NCI-H446 treated with DMSO at 0.1 percent for 48 hours (cell line): ENCODE measurements around the gene PLCXD1.
"Not testable (repeated sequence)": the region's sequence is repeated elsewhere in the genome, so short reads cannot be mapped to it uniquely, and the experiment has no call there.

Experiments
- DNase-seq: peaks from one replicate; lab custom pipeline; 2025; lab: John Stamatoyannopoulos, UW

Gene PLCXD1, protein sequence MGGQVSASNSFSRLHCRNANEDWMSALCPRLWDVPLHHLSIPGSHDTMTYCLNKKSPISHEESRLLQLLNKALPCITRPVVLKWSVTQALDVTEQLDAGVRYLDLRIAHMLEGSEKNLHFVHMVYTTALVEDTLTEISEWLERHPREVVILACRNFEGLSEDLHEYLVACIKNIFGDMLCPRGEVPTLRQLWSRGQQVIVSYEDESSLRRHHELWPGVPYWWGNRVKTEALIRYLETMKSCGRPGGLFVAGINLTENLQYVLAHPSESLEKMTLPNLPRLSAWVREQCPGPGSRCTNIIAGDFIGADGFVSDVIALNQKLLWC

DNA sequence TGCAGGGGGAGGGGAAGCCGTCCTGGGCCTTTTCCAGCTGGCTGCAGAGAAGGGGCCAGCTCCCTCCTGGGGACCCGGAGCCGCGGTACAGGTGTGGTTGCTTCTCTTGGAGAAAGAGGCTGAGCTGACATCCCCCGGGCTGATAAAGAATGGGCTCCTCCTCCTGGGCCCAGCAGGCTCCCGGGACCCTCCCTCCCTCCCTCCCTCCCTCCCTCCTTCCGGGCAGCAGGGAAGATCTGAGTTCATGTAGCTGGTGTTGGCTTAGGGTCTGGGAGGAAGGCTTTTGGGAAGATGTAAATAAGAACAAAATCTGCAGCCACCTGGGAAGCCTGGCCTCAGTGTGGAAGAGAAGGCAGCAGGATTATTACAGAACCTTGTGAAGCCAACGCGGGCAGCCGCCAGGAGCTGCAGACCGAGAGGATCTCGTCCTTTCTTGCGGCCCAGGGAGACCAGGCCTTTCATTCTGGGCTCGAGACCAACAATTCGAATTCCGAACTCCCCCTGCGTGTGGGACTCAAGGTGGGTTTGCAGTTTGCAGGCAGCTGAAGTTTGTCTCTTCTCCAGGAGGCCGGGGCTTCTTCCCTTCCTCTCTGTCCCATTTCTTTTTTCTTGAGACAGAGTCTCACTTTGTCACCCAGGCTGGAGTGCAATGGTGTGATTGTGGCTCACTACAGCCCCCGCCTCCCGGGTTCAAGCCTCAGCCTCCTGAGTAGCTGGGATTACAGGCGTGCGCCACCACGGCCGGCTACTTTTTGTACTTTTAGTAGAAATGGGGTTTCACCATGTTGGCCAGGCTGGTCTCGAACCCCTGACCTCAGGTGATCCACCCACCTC, at the start of gene PLCXD1:
PLCXD1 (plus strand) TSS at position 216 of the 834 bp plus-strand sequence. CDS start 2,807 bp downstream, outside the sequence.
- DNase-seq, result no peak

DNA sequence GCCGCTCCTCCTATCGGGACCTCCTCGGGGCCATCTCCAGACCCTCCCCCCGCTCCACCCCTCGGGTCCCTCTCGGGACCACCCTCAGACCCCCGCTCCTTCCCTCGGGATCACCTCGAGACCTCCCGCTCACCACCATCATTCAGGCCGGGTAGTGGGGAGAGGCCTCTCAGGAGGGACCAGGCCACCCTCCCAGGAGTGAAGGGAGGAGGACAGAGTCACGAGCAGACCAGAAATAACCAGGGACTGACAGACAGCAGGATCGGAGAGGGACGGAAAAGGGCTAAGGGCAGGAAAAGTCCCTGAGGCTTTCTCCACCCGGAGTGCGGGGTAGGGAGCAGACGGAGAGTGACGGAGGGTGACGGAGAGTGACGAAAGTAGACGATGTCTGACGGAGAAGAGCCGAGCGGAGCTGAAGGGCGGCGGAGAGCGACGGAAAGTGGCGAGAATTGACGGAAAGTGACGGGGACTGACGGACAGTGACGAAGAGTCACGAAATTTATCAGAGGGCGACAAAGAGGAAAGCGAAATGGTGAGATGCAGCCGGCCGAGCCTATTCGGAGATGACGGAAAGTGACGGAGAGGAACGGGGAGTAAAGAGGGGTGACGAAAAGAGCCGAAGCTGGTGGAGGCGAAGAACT, 49.4 kb upstream of the PLCXD1 start:
- DNase-seq, result not testable (repeated sequence)

DNA sequence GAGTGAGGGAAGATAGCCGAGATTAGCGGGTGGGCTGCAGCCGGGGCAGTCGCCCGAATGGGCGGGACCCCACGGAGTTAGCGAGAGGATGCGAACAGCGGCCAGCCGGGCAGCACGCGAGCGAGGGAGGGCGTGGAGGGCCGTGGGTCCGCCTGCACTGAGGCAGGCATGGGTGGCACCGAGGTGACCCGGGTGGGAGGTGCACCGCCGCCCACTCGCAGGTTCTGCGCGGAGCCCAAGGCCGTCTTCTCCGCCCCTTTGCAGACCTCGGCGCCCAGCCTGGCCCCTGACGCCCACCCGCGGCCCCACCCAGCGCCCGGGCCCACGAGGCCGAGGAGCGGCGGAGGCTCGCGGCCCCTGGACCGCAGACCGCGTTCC, 48.9 kb upstream of the PLCXD1 start:
- not testable (repeated sequence) for DNase-seq

DNA sequence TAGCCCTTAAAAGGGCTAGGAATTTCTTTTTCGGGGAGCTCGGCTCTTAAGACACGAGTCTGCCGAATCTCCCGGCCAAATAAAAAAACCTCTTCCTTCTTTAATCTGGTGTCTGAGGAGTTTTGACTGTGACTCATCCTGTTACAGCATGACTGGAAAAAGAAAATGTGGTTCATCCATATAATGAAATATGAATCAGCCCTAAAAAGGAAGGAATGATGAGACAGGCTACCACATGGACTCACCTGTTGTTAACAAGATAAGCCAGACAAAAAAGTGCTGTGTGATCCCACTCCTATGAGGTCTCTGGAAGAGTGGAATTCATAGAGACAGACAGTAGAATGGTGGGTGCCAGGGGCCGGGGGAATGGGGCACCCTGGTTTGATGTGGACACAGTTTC, 45.0 kb upstream of the PLCXD1 start:
- DNase-seq, result not testable (repeated sequence)

DNA sequence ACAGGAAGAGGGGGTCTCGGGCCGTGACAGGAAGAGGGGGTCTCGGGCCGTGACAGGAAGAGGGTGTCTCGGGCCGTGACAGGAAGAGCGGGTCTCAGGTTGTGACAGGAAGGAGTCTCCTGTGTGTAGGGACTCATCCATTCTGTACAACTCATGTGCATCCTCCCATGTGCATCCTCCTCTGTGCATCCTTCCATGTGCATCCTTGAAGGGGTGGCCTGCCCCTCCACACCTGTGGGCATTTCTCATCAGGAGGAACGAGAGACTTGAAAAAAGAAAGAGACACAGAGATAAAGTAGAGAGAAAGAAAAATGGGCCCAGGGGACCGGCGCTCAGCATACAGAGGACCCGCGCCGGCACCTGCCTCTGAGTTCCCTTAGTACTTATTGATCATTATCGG, 30.2 kb upstream of the PLCXD1 start:
- no peak for DNase-seq

DNA sequence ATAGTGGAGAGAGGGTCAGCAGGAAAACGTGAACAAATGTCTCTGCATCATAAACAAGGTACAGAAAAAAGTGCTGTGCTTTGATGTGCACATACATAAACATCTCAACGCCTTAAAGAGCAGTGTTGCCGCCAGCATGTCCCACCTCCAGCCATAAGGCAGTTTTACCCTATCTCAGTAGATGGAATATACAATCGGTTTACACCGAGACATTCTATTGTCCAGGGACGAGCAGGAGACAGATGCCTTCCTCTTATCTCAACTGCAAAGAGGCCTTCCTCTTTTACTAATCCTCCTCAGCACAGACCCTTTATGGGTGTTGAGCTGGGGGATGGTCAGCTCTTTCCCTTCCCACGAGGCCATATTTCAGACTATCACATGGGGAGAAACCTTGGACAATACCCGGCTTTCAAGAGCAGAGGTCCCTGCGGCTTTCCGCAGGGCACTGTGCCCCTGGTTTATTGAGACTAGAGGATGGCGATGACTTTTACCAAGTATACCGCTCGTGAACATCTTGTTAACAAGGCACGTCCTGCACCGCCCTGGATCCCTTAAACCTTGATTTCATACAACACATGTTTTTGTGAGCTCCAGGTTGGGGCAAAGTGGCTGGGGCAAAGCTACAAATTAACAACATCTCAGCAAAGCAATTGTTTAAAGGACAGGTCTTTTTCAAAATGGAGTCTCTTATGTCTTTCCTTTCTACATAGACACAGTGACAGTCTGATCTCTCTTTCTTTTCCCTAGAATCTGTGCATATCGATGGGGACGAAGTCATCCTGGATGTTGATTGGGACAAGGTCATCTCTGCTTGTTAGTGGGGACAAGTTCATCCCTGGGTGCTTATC, 29.6 kb upstream of the PLCXD1 start:
- DNase-seq, result not testable (repeated sequence)

DNA sequence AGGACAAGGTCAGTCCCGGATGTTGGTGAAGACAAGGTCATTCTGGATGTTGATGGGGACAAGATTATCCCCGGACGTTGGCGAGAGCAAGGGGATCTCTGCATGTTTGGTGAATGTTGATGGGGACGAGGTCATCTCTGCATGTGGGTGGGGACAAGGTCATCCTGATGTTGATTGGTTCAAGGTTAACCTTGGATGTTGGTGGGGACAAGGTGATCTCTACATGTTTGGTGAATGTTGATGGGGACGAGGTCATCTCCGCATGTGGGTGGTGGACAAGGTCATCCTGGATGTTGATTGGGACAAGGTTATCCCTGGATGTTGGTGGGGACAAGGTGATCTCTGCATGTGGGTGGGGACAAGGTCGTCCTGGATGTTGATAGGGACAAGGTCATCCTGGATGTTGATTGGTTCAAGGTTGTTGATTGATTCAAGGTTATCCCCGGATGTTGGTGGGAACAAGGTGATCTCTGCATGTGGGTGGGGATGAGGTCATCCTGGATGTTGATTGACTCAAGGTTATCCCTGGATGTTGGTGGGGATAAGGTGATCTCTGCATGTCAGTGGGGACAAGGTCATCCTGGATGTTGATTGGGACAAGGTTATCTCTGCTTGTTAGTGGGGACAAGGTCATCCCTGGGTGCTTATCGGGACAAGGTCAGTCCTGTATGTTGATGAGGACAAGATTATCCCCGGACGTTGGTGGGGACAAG, 28.8 kb upstream of the PLCXD1 start:
- DNase-seq, result no peak

DNA sequence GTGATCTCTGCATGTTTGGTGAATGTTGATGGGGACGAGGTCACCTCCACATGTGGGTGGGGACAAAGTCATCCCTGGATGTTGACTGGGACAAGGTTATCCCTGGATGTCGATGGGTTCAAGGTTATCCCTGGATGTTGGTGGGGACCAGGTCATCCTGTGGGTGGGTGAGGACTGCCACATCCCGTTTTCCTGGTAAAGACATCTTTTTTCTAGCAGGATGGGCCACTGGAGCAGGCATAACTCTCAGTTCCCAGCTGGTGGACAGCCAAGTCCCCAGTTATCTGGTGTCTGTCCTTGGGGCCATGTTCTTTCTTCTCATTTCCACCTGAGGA, 28.3 kb upstream of the PLCXD1 start:
- DNase-seq, result no peak

DNA sequence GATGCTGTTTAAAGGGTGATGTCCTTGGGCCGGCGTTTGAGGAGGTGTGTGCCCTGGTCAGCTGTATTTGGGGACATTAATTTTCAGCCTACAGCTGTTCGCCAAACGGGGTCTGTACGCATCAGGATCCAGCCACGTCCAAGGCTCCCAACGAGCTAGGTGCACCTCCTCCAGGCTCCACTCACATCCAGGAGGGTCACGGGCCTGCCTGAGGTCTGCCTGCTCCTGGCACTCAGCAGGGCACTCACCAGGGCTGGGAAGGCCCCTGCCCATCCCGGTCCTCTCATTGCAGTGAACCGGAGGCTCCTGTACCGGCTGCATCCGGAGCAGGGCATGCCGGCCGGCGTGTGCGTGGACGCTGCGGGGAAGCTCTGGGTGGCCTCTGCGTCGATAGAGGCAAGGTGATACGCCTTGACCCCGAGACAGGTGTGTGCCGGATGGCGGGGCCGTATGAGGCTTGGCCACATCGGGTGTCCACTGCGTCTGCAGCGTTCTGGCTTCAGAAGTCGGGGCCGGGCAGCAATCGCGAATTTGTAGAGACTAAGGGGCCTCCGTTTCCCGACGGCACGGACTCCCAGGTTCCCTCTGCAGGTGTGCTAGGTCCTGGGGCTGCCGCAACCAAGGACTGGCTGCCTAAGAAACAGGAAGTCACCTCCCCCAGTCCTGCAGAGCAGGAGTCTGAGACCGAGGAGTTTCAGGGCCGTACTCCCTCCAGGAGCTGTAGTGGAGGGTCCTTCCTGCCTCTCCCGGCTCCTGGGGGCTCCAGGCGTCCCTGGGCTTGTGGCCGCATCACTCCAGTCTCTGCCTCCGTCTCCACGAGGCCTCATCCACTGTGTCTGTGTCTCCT, 27.5 kb upstream of the PLCXD1 start:
- DNase-seq, result no peak

DNA sequence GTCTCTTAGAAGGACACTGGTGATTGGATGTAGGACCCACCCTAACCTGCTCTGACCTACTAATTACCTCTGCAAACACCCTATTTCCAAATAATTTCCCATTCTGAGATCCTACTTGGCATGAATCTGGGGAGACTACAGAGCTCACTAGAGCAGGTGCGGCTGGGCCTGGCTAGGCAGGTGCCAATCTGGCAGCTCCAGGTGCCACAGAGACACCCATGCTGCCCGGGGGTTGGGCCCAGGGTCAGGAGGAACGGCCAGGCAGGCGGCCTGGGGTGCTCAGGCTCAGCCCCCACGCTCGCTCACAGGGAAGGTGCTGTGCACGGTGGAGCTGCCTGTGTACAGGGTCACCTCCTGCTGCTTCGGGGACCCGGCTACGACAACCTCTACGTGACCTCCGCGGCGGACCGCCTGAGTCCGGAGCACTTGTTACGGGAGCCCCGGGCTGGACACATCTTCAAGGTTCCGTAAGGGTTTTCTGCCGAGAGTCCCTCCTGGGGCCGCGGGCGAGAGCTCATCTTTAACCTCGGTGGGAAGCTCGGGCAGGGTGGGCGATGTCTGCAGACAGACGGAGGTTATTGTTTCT, 26.5 kb upstream of the PLCXD1 start:
- no peak for DNase-seq

DNA sequence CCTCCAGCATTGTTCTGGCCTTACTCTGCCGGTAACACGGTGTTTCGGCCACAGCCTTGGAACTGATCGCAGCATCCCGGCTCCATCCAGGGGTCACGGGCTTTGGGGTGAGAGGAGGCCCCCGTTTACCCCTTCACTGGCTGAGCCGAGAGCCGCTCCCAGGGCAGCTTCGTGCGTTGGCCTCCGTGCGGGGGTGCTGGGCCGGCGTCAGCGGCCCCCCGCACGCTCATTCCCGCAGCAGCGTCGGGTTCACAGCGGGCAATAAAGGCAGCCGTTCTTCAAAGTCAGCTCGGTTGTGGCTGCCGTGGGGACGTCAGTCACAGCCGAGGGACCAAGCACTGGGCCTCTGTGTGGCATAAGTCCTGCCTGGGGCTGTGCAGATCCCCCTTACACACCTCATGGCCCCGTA, 25.3 kb upstream of the PLCXD1 start:
- no peak for DNase-seq

DNA sequence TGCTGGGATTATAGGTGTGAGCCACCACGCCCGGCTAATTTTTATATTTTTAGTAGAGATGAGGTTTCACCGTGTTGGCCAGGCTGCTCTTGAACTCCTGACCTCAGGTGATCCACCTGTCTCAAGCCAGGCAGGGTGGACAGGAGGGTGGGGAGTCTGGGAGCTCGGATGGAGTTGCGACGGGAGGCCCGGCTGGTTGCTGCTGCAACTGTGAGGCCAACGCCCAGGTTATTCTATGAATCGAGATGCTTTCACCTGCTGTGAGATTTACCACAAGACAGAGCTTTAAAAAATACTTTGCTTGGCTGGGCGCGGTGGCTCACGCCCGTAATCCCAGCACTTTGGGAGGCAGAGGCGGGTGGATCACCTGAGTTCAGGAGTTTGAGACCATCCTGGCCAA, 24.1 kb upstream of the PLCXD1 start:
- not testable (repeated sequence) for DNase-seq

DNA sequence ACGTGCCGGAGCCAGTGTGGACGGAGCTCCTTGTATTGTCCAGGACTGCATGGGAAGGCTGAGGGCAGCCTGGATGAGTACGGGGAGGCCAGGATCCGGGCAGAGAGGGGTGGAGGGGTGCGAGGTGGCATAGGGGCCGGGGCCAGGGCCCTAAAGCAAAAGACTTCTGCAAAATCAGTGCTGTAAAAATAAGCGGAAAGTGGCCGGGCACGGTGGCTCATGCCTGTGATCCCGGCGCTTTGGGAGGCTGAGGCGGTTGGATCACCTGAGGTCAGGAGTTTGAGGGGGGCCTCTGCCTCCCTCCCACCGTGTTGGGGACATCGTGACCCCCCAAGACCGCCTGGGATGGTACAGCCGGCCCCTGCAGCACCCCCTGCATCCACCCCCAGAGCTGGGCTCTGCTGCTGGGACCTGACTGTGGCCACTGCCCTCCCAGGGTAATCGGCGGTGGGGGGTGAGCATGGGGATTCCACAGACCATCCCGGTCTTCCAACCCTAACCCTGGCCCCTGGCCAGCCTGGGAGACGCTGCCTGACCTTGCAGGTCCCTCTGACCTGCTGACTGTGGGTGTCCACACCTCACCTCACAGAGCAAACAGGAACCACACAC, 23.4 kb upstream of the PLCXD1 start:
- no peak for DNase-seq

DNA sequence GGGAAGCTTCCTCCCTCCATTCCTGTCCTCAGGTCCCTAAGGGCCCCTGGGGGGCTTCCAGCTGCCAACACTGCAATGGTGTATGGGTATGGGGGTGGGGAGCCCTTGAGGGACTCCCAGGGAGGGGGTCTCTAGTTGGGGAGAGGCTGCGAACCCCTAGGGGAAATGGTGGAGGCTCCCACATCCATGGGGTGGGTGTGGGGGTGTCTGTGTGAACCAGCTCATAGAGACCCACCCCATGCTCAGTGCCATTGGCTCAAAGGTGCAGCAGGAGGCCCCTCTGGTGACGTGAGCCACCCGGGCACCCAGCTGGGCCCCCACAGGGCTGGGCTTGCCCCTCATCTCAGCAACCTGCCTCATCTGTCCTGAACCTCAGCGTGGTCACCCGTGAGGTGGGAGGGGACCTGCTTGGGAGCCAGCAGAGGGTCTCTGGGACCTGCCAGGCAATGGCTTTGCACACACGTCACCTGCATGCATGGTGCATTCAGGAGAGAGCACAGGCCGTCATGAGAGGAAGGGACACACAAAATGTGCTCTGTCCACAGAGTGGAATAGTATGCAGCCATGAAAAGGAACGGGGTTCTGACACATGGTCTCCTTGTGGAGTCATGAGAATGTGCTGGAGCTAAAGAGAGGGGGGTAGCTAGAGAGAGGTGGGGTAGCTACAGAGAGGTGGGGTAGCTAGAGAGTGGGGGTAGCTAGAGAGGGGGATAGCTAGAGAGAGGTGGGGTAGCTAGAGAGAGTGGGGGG, 22.7 kb upstream of the PLCXD1 start:
- no peak for DNase-seq

DNA sequence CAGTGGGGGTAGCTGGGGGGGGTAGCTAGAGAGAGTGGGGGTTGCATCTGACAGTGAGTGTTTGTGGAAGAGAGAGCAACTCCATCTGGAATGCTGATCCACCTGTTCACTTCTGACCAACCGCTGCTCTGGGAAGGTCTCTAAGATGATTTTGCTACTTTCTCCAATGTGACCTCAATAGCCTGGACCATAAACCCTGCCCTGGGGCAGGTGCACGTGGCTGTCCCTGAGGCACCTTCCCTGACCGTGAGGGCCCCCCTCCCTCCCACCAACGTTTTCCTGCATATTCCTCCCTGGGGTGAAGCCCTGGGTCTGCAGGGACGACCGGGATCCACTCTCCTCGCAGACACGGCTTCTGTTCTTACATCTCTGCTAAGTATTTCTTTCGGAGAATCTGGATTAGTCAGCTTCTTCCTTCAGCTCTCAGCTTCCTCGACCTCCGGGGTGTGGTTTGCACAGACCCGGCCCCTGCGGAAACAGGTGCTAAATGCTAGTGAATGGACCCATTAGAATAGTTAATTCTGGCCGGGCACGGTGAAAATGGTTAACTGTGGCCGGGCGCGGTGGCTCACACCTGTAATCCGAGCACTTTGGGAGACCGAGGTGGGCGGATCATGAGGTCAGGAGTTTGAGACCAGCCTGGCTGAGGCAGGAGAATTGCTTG, 21.4 kb upstream of the PLCXD1 start:
- no peak for DNase-seq

DNA sequence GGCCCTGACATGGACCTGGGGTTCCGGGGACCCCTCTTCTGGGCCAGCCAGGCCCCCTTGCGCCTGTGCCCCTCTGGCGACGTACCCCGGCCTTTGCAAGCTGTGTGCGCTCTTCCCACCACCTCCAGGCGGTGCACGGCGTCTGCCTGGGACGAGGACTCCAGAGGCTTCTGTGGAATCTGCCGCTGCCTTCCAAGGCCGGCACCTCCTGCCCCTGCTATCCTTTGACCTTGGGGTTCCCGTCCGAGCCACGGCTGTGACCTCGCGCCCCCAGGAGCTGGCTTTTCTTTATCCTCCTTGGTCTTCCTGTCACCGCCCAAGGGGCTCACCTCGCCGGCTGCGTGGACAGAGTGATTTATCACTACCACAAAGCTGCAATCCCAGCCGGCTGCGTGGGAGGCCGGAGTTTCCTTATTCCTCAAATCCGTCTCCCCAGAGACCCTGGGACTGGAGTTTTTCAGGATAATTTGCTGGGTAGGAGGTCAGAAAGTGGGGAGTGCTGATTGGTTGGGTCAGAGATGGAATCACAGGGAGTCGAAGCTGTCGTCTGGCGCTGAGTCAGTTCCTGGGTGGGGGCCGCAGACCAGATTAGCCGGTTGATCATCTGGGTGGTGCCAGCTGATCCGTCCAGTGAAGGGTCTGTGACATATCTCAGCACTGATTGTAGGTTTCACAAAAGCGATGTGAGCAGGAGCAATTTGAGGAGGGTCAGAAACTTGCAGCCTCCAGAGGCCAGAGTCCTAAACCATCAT, 19.8 kb upstream of the PLCXD1 start:
- DNase-seq, result no peak

DNA sequence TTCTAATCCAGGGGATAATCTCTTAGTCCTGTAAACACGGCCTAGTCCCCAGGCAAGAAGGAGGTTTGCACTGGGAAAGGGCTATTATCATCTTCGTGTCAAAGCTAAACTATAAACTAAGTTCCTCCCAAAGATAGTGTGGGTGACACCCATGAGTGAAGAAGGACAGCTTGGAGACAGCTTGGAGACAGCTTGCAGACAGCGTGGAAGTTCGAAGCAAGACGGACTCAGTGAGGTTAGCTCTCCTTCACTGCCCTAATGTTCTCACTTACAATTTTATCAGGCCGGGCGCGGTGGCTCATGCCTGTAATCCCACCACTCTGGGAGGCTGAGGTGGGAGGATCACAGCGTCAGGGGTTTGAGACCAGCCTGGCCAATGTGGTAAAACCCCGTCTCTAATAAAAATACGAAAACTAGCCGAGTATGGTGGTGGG, 19.2 kb upstream of the PLCXD1 start:
- DNase-seq, result no peak
